Urinary bladder (tissue), 4 donors: ENCODE data around the gene DGUOK. TPM values are rescaled to one million over a fixed set of nuclear protein-coding genes. Genes with fewer than 3 reads are reported as not detected.
"Not testable (repeated sequence)": the region's sequence is repeated elsewhere in the genome, so short reads cannot be mapped to it uniquely, and the experiment has no call there.

ENCODE experiments used
- DNase-seq: peaks from one replicate; pipeline ENCODE4 v3.0.0-alpha.2; 2015; ENCODE audit errors: extremely low spot score
- H3K27ac ChIP-seq: one replicate; pipeline ENCODE4 v1.5.1; 2013; ENCODE audit warnings: low read depth, mild to moderate bottlenecking, moderate library complexity
- H3K36me3 ChIP-seq: one replicate; pipeline ENCODE4 v1.6.1; 2013; ENCODE audit warnings: mild to moderate bottlenecking, moderate library complexity; ENCODE audit not compliant: insufficient read depth
- H3K4me1 ChIP-seq: one replicate; pipeline ENCODE4 v1.6.1; 2013; ENCODE audit warnings: mild to moderate bottlenecking, moderate library complexity; ENCODE audit not compliant: insufficient read depth
- H3K4me3 ChIP-seq: one replicate; pipeline ENCODE4 v1.5.1; 2013; ENCODE audit warnings: low read depth, low read length
- WGBS: extraction: QIAGEN DNeasy Blood & Tissue Kit; methylation state at CpG from one replicate; pipeline ENCODE4 v1.1.7; 2013; 5-methylcytosine and 5-hydroxymethylcytosine counted together
- polyA plus RNA-seq: library from polyadenylated mRNA; stranded (reverse); fragments of 200-250 nt; gene quantifications from one replicate; pipeline ENCODE4 v1.2.3, GENCODE V29; 2013
- total RNA-seq: library from RNA; depleted of rRNA; stranded (reverse); fragments of >200 nt; gene quantifications from one replicate; pipeline ENCODE4 v1.2.3, GENCODE V29; 2014
- donor health status: healthy with polysubstance abuse.
- donor health status: healthy.

DGUOK gene
- total and polyA plus RNA-seq, 2 donors = 34.2 to 82.5 TPM

DNA sequence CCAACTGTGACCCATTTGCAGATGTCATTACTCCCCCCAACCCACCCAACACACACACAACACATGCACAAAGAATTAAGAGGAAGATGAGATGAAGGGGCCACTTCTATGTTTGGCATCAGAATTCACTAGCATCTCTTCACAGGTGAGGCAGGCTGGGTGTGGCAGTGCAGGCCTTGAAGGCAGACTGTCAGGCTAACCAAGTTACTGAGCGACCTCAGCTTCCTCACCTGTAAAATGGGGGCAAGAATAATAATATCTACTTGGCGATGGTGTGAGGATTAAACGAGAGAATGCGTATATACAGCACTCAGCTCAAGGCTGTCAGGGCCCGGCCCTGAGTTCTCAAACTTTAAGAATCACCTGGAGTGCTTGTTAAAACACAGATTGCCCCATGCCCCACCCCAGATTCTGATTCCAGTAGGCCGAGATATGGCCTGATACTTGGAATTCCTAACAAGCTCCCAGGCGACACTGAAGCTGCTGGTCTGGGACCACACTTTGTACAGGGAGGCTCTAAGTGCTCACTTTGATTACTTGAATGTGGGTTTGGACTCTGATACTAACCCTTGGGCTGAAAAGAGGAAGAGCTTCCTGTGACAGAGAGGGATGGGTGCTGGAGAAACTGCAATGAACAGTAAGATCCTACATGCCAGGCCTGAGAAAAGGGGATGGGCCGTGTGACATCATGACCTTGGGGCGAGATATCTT, 32.8 kb upstream of the DGUOK start:
- H3K4me3 ChIP-seq = peak overlapping the region; percentile 44
- H3K27ac ChIP-seq = peak overlapping the region; percentile 13
- WGBS = 52% methylated on average over 9 of the region's 9 CpGs
- no peak for DNase-seq
- H3K4me1 ChIP-seq = no peaks in the 10 kb centered on the region
- no peaks in the 10 kb centered on the region for H3K36me3 ChIP-seq

DNA sequence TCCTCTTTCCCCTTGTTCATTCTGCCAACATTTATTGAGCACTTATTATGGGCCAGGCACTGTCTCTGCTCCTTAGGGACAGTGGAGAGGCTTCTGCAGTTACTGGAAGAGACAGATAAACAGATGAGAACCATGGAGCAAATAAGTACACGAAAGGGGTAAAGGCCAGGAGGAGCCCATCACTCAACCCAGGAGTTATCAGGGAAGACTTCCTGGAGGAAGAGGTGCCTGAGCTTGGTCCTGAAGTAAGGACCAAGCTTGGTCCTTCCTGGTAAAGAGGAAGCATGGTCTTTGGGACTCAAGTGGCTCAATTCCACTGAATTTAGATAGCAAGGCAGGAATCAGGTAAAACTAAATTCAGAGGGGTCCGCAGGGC, 32.2 kb upstream of the DGUOK start:
- 46% methylated on average over 2 of the region's 2 CpGs for WGBS

GRCh38 chr2:73894877-73895276, 31.8 kb upstream of the DGUOK start:
- WGBS = 39% methylated on average over 6 of the region's 6 CpGs
- no peak for DNase-seq
- Histone ChIP-seq H3K27ac (peak overlapping the region; percentile 52), H3K36me3 (no peaks in the 10 kb centered on the region), H3K4me3 (peak overlapping the region; percentile 44), H3K4me1 (no peaks in the 10 kb centered on the region)

More for the DNA sequence above, 32.2 kb upstream of the DGUOK start:
- Histone ChIP-seq H3K27ac (peak overlapping the region; percentile 13), H3K4me3 (peak overlapping the region; percentile 44), H3K36me3 (no peaks in the 10 kb centered on the region), H3K4me1 (no peaks in the 10 kb centered on the region)
- DNase-seq = no peak

GRCh38 chr2:73895473-73895872, 31.2 kb upstream of the DGUOK start:
- DNase-seq = no peak
- 37% methylated on average over 9 of the region's 9 CpGs for WGBS
- H3K27ac ChIP-seq = no peak overlapping the region
- H3K4me3 ChIP-seq = peak overlapping the region; percentile 44
- H3K36me3 ChIP-seq = no peaks in the 10 kb centered on the region
- no peaks in the 10 kb centered on the region for H3K4me1 ChIP-seq

GRCh38 chr2:73896362-73897239, 30.1 kb upstream of the DGUOK start:
- Histone ChIP-seq H3K27ac (peak overlapping the region; percentile 33), H3K4me3 (no peak overlapping the region), H3K36me3 (no peaks in the 10 kb centered on the region), H3K4me1 (no peaks in the 10 kb centered on the region)
- DNase-seq = no peak
- WGBS = 31% methylated on average over 15 of the region's 15 CpGs

DNA sequence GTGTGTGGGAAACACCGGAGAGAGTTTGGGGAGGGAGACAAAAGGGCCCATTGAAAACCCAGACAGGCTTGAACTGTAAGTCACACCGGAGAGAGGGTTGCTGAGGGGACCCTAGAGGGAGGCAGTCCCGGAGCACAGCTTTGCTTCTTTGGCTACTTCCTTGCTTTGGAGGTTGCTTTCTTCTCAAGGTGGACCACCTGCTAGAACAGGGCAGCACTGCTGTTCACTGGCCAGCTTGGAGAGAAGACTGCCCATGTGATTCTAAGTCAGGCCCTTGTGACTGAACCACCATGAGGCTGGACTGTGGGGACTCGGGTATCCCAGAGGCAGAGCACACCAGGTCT, 29.5 kb upstream of the DGUOK start:
- no peak for DNase-seq
- Histone ChIP-seq H3K27ac (no peak overlapping the region), H3K4me3 (no peak overlapping the region), H3K36me3 (no peaks in the 10 kb centered on the region), H3K4me1 (no peaks in the 10 kb centered on the region)
- 42% methylated on average over 4 of the region's 4 CpGs for WGBS

DNA sequence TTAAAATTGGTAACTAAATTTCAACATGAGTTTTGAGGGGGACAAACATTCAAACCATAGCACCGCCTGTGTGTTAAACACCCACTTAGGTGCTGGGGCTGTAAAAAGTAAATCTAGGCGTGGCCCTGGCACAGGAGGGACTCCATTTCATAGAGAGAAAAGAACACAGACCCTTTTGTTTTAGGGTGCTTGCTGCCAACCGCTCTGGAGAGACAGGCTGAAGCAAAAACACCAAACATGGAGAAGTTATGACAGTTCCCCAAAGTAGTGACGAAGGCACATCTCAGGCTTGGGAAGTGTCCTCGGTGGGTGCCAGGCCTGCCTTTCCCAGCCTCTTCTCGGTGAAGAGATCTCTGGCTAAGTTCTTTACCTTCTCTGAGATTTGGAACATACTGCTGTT, 28.7 kb upstream of the DGUOK start:
- Histone ChIP-seq H3K4me1 (no peaks in the 10 kb centered on the region), H3K27ac (no peak overlapping the region), H3K36me3 (no peaks in the 10 kb centered on the region), H3K4me3 (no peak overlapping the region)
- WGBS = 50% methylated on average over 6 of the region's 6 CpGs
- no peak for DNase-seq

DNA sequence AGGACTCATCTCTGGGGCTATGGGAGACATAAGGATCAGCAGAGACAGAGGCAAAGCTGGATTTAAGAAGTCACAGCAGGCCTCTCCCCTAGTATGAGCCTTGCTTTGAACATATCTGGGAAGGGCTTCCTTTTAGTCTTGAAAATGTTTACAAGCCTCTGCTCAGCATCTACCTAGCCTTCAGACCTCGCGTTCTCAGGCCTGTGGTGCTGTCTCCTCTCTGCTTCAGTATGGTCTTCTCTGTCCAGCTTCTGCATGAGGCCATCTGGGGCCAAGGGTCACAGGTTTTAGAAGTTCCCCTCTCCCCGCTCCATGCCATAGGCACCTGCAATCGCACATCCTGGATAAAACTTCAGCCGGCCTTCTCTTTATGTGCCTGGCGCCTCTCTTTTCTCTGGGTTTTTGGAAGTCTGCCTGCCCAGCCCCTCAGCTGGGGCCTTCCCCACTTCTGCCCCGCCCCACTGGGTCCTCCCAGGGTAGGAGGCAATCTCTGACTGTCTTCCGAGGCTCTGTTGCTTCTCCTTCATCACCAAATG, 26.8 kb upstream of the DGUOK start:
- 47% methylated on average over 8 of the region's 8 CpGs for WGBS
- Histone ChIP-seq H3K4me1 (no peaks in the 10 kb centered on the region), H3K36me3 (no peaks in the 10 kb centered on the region), H3K27ac (no peak overlapping the region), H3K4me3 (no peak overlapping the region)
- no peak for DNase-seq

DNA sequence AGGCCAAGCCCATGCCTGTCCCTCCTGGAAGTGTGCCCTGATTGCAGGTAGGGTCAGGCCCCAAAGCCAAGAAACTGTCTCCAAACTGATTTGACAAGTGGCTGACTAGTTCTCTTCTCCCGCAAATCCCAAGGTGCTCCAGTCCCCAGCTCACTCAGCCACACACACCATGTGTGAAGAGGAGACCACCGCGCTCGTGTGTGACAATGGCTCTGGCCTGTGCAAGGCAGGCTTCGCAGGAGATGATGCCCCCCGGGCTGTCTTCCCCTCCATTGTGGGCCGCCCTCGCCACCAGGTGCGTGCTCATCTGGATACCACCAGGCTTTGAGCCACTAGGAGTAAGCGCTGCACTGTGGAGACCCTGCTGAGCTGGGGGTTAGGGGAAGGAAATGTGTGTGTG, 25.5 kb upstream of the DGUOK start:
- DNase-seq = no peak
- Histone ChIP-seq H3K36me3 (no peaks in the 10 kb centered on the region), H3K4me3 (no peak overlapping the region), H3K4me1 (no peaks in the 10 kb centered on the region), H3K27ac (no peak overlapping the region)
- WGBS = 59% methylated on average over 10 of the region's 10 CpGs

GRCh38 chr2:73902284-73902683, 24.4 kb upstream of the DGUOK start:
- H3K36me3 ChIP-seq = no peaks in the 10 kb centered on the region
- no peak overlapping the region for H3K4me3 ChIP-seq
- no peaks in the 10 kb centered on the region for H3K4me1 ChIP-seq
- WGBS = 56% methylated on average over 4 of the region's 4 CpGs
- H3K27ac ChIP-seq = no peak overlapping the region
- DNase-seq = no peak

DNA sequence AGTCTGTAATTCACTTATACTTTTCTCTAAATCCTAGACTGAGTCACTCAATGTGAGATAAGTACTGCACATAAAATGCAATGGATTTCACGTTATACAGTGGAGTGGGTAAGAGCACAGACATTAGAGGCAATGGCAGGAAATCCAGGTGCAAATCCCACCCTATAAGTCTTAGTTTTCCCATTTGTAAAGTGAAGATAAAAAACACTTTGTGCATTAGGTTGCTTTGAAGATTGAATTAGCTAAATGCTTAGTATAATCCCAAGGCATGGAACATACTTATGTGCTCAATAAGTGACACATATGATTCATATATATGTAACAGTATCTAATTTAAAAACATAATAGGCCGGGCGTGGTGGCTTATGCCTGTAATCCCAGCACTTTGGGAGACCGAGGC, 23.4 kb upstream of the DGUOK start:
- 52% methylated on average over 4 of the region's 4 CpGs for WGBS
- no peaks in the 10 kb centered on the region for H3K4me1 ChIP-seq
- no peak overlapping the region for H3K4me3 ChIP-seq
- no peak for DNase-seq
- no peaks in the 10 kb centered on the region for H3K36me3 ChIP-seq
- H3K27ac ChIP-seq = no peak overlapping the region

GRCh38 chr2:73903949-73904613, 22.6 kb upstream of the DGUOK start:
- 64% methylated on average over 5 of the region's 5 CpGs for WGBS
- not testable (repeated sequence) for H3K36me3 ChIP-seq, H3K27ac ChIP-seq, H3K4me3 ChIP-seq, H3K4me1 ChIP-seq, DNase-seq

- no peak for DNase-seq
- Histone ChIP-seq H3K36me3 (no peaks in the 10 kb centered on the region), H3K4me3 (no peak overlapping the region), H3K27ac (no peak overlapping the region), H3K4me1 (no peaks in the 10 kb centered on the region)
- WGBS = 64% methylated on average over 1 of the region's 1 CpG
Observed at GRCh38 chr2:73904952-73905351, 21.7 kb upstream of the DGUOK start.
